Measurements from ENCODE around the gene MTO1.

DNA sequence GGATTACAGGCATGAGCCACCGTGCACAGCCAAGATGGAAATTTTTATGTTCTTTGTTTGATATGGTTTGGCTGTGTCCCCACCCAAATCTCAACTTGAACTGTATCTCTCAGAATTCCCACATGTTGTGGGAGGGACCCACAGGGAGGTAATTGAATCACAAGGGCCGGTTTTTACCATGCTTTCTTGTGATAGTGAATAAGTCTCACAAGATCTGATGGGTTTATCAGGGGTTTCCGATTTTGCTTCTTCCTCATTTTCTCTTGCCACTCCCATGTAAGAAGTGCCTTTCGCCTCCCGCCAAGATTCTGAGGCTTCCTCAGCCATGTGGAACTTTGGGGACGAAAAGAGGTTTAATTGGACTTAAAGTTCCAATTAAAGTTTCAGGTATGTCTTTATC, 44.7 kb downstream of the MTO1 start:
- TF ChIP-seq CTCF (IDR thresholded peaks at IDR 0.05; ENCODE audit: low read depth, low read length) (no peak), EZH2phosphoT487 (IDR thresholded peaks at IDR 0.05; ENCODE audit: low read depth) (no peak)
